SK-N-MC (cell line): ENCODE results near the gene ARHGEF1.

Experiments used
- EZH2 ChIP-seq: fragments of 200-600 bp; sonication (generic); IDR thresholded peaks from one replicate; pipeline ENCODE4 v1.6.1; 2017; ENCODE audit warnings: antibody characterized with exemption
- POLR2AphosphoS5 ChIP-seq: IDR thresholded peaks from 2 replicates; pipeline ENCODE4 v1.6.1; 2012; ENCODE audit warnings: mild to moderate bottlenecking, low read depth, low read length, borderline replicate concordance

DNA sequence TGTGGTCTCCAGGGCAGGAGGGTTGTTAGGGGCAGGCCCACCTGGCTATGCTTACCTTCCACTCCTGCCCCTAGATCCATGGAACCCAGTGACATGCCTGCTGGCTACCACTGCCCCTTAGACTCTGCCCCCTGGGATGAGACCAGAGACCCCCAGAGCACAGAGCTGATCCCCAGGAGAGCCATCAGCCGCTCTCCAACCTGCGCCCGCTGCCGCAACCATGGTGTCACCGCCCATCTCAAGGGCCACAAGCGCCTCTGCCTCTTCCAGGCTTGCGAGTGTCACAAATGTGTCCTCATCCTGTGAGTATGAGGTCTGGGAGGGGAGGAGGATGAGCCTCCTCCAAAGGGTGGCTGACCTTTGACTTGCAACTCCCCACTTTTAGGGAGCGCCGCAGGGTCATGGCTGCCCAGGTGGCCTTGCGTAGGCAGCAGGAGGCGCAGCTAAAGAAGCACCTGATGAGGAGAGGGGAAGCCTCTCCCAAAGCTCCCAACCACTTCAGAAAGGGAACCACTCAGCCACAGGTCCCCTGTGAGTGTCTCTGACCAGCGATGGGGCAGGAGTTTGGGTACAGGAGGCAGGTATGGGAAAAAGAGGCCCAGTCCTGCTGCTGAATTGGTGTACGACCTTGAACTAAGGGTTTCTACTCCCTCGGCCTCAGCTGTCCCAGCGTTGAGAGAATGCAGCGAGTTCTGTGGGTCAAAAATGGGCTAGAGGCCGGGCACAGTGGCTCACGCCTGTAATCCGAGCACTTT lies 35.5 kb upstream of the ARHGEF1 start:
- no peak for TF ChIP-seq POLR2AphosphoS5
- TF ChIP-seq EZH2 = no peak
